Duodenal mucosa (tissue), 2 donors: ENCODE results near the gene VWA3B.
A peak's percentile ranks its signal among the peaks of the same experiment; 100 is the strongest.
"Not testable (repeated sequence)": the region's sequence is repeated elsewhere in the genome, so short reads cannot be mapped to it uniquely, and the experiment has no call there.

ENCODE experiments used
- H3K27ac ChIP-seq: one replicate; pipeline ENCODE4 v1.7.0; 2013; ENCODE audit warnings: low read depth, low read length
- H3K27me3 ChIP-seq, 2 donors: one replicate each; pipeline ENCODE4 v1.7.0; 2013; ENCODE audit warnings: low read length in 2 of 2, control low read depth in 1 of 2; ENCODE audit not compliant: insufficient read depth in 2 of 2, control insufficient read depth in 1 of 2
- H3K36me3 ChIP-seq, 2 donors: one replicate each; pipeline ENCODE4 v1.7.0; 2013; ENCODE audit warnings: low read length in 2 of 2, control low read depth in 1 of 2; ENCODE audit not compliant: insufficient read depth in 2 of 2, control insufficient read depth in 1 of 2
- H3K4me1 ChIP-seq, 2 donors: one replicate each; pipeline ENCODE4 v1.7.0; 2013; ENCODE audit warnings: low read length in 2 of 2, control low read depth in 1 of 2; ENCODE audit not compliant: insufficient read depth in 2 of 2, control insufficient read depth in 1 of 2
- H3K4me3 ChIP-seq, 2 donors: one replicate each; pipeline ENCODE4 v1.7.0; 2013; ENCODE audit warnings: low read length in 2 of 2, low read depth in 1 of 2
- H3K9ac ChIP-seq, 2 donors: one replicate each; pipeline ENCODE4 v1.7.0; 2013; ENCODE audit warnings: low read length in 2 of 2, low read depth in 1 of 2
- H3K9me3 ChIP-seq, 2 donors: one replicate each; pipeline ENCODE4 v1.7.0; 2013; ENCODE audit warnings: low read length in 2 of 2, control low read depth in 1 of 2; ENCODE audit not compliant: control insufficient read depth in 1 of 2

The VWA3B gene, protein sequence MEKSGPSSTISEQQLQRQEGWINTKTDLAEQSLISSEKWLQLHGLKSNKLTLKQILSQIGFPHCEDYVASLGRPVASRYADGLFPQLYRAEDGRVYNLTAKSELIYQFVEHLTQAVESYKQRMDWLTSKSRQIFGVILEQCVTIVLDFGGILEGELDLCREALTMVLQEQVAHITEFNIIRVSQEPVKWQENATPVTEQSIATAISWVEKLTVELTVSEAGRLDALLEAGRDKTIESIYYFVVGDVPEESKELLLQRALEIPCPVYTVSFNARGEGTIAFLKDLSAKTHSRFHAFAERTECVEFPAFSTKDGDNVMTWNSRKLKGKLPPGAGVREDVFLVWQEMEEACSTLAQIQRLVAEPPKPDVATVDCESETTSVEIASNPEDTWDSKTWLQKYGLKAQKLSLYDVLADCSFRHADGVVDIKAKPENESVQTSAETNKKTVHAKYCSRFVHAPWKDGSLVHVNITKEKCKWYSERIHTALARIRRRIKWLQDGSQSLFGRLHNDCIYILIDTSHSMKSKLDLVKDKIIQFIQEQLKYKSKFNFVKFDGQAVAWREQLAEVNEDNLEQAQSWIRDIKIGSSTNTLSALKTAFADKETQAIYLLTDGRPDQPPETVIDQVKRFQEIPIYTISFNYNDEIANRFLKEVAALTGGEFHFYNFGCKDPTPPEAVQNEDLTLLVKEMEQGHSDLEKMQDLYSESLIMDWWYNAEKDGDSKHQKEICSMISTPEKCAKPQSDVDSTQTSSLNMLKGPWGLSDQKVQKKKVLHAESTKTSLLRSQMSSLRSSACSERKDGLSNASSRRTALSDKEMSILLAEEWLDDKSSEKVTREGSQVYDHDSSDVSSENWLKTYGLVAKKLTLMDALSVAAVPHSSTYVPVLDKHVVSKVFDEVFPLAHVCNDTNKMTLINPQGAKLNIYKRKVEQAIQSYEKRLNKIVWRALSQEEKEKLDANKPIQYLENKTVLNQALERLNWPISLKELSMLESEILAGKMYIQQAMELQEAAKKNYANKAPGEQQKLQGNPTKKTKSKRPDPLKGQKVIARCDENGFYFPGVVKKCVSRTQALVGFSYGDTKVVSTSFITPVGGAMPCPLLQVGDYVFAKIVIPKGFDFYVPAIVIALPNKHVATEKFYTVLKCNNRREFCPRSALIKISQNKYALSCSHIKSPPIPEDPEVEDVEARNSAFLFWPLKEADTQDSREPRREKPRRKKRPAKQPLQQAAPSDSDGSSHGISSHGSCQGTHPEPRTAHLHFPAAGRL (N-terminal part only)

GRCh38 chr2:98086491-98087446, at the start of gene VWA3B:
VWA3B (plus strand) TSS chr2:98087167; CDS start chr2:98093093, 5,926 bp downstream.
- peaks cover 40 to 46% of the 10 kb centered on the region in 2 donors for H3K4me1 ChIP-seq
- no peaks in the 10 kb centered on the region for H3K27me3 ChIP-seq
- peak within 1 kb of the TSS; percentile 70 to 79 for H3K9ac ChIP-seq
- H3K36me3 ChIP-seq = no peaks in the 10 kb centered on the region
- peak within 1 kb of the TSS; percentile 92 for H3K27ac ChIP-seq
- H3K4me3 ChIP-seq = peak within 1 kb of the TSS; percentile 80 to 83
- no peaks in the 10 kb centered on the region for H3K9me3 ChIP-seq

DNA sequence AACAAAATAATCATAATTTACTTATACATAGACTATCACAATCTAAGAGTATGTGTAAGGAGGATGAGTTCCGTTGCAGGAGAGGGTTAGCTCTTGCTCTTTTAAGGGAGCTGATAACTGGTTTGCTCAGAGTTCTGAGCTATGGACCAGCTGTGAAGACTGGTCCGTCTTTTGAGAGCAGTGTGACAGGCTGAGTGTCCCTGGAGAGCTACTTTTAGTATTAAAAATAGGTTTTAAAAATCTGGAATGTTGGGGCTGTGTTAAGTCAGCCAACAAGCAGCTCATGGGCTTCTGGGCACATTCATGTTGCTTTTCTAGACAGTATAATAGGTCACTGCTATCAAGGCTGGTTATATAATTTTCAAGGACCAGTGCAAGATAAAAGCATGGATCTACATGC, 49.8 kb upstream of the VWA3B start:
- H3K4me1 ChIP-seq = peaks cover 41 to 45% of the 10 kb centered on the region in 2 donors
- no peaks in the 10 kb centered on the region for H3K9me3 ChIP-seq
- H3K9ac ChIP-seq = no peak overlapping the region
- no peak overlapping the region for H3K27ac ChIP-seq
- H3K27me3 ChIP-seq = no peaks in the 10 kb centered on the region
- H3K36me3 ChIP-seq = no peaks in the 10 kb centered on the region
- H3K4me3 ChIP-seq = no peak overlapping the region

- no peaks in the 10 kb centered on the region for H3K27me3 ChIP-seq
- H3K4me3 ChIP-seq = no peak overlapping the region
- H3K4me1 ChIP-seq = peaks cover 41 to 45% of the 10 kb centered on the region in 2 donors
- H3K9me3 ChIP-seq = no peaks in the 10 kb centered on the region
- H3K36me3 ChIP-seq = no peaks in the 10 kb centered on the region
- no peak overlapping the region for H3K9ac ChIP-seq
- H3K27ac ChIP-seq = no peak overlapping the region
These were observed 49.2 kb upstream of the VWA3B start for GRCh38 chr2:98037666-98038336.

GRCh38 chr2:98039085-98039756, 47.7 kb upstream of the VWA3B start:
- peaks cover 28 to 42% of the 10 kb centered on the region in 2 donors for H3K4me1 ChIP-seq
- no peaks in the 10 kb centered on the region for H3K9me3 ChIP-seq
- H3K27ac ChIP-seq = no peak overlapping the region
- H3K36me3 ChIP-seq = no peaks in the 10 kb centered on the region
- no peak overlapping the region for H3K9ac ChIP-seq
- no peaks in the 10 kb centered on the region for H3K27me3 ChIP-seq
- peak overlapping the region; percentile 3 to 16 for H3K4me3 ChIP-seq

- Histone ChIP-seq H3K4me3 (no peak overlapping the region), H3K9ac (no peak overlapping the region), H3K9me3 (peaks cover 0 to 2% of the 10 kb centered on the region in 2 donors), H3K4me1 (peaks cover 25 to 38% of the 10 kb centered on the region in 2 donors), H3K27ac (no peak overlapping the region), H3K27me3 (no peaks in the 10 kb centered on the region), H3K36me3 (no peaks in the 10 kb centered on the region)
These were observed 46.5 kb upstream of the VWA3B start for GRCh38 chr2:98040331-98040939.

- peaks cover 20 to 22% of the 10 kb centered on the region in 2 donors for H3K4me1 ChIP-seq
- no peak overlapping the region for H3K4me3 ChIP-seq
- H3K27me3 ChIP-seq = no peaks in the 10 kb centered on the region
- peaks cover 0 to 2% of the 10 kb centered on the region in 2 donors for H3K9me3 ChIP-seq
- H3K36me3 ChIP-seq = no peaks in the 10 kb centered on the region
- H3K9ac ChIP-seq = no peak overlapping the region
- no peak overlapping the region for H3K27ac ChIP-seq
These were observed 43.9 kb upstream of the VWA3B start for GRCh38 chr2:98043101-98043500.

DNA sequence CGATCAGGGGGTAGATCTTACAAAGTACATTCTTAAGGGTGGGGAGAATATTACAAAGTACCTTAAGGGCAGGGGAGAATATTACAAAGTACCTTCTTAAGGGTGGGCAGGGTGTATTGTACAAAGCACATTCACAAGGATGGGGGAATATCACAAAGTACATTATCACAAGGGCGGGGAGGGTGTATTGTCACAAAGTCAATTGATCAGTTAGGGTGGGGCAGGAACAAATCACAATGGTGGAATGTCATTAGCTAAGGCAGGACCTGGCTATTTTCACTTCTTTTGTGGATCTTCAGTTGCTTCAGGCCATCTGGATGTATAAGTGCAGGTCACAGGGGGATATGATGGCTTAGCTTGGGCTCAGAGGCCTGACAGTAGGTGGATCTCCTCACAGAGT, 42.2 kb upstream of the VWA3B start:
- H3K4me3 ChIP-seq, H3K27ac ChIP-seq, H3K9ac ChIP-seq, H3K36me3 ChIP-seq, H3K27me3 ChIP-seq, H3K9me3 ChIP-seq: not testable (repeated sequence)
- peaks cover 10 to 11% of the 10 kb centered on the region in 2 donors for H3K4me1 ChIP-seq

DNA sequence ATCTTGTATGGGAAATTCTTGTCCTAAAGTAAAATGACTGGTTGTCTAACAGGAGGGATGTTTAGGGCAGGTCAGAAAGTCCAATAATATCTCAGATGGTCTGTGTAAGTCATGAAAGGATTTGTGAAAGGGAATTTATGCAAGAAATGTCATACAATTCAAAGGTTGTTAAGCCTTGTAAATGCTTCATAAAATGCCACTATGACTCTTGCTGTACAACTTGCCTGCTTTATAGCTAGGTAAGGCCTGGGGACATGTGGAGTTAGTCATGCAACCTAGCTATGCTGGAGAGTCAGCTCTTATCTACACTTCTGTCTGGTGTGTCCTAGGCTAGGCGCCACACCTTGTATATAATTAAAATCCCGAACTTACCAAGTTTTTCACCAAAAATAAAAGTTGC, 36.9 kb upstream of the VWA3B start:
- Histone ChIP-seq H3K9ac (no peak overlapping the region), H3K36me3 (no peaks in the 10 kb centered on the region), H3K27ac (no peak overlapping the region), H3K4me1 (no peaks in the 10 kb centered on the region), H3K27me3 (no peaks in the 10 kb centered on the region), H3K9me3 (no peaks in the 10 kb centered on the region), H3K4me3 (no peak overlapping the region)
